Measurements from ENCODE around the gene PMEPA1. TPM values are rescaled to one million over a fixed set of nuclear protein-coding genes. Genes with fewer than 3 reads are reported as not detected.

The PMEPA1 gene
- total RNA-seq, 4 donors from 2014 or later = 7.5 to 31.3 (median 13.9) TPM

DNA sequence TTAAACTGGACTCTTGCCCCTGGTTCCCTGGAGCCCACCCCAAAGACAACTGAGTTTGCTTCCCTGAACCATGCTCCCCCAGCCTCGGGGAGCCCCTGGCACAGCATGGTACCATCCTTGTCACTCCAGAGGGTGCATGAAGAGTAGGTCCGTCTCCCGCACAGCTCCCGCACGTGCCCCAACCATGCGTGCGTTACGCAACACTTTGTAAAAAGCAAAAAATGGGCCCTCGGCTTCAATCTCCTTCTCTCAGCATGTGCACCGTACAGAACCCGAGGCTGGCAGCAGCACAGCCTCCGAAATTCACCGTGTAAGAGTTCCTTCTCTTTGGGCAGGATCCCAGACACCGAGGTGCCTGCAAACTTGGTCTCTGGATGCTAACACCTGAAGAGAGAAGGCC is 5.6 kb downstream of the PMEPA1 start:
- TF ChIP-seq, protein P1, sequence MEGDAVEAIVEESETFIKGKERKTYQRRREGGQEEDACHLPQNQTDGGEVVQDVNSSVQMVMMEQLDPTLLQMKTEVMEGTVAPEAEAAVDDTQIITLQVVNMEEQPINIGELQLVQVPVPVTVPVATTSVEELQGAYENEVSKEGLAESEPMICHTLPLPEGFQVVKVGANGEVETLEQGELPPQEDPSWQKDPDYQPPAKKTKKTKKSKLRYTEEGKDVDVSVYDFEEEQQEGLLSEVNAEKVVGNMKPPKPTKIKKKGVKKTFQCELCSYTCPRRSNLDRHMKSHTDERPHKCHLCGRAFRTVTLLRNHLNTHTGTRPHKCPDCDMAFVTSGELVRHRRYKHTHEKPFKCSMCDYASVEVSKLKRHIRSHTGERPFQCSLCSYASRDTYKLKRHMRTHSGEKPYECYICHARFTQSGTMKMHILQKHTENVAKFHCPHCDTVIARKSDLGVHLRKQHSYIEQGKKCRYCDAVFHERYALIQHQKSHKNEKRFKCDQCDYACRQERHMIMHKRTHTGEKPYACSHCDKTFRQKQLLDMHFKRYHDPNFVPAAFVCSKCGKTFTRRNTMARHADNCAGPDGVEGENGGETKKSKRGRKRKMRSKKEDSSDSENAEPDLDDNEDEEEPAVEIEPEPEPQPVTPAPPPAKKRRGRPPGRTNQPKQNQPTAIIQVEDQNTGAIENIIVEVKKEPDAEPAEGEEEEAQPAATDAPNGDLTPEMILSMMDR (IDR thresholded peaks at IDR 0.05; ENCODE audit: low read depth) = no peak

DNA sequence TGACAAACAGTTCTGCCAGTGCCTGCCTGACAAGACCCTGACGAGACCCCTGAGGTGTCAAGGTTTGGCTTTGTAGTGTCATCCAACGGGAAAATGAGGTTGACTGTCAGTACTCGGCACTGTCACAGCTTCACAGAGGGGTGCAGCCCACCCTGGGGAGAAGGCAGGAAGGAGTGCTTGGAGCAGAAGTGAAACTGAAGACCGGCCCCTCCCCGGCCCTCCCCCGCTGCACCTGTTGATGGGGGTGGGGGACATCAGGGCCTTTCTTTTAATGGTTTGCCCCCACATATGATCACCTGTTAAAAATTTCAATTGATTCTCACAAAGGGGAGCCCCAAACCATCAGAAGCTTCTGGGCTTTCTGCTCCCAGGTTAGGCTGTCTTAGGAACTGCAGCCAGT is 6.8 kb downstream of the PMEPA1 start:
- TF ChIP-seq, protein P1 (IDR thresholded peaks at IDR 0.05; ENCODE audit: low read depth) = no peak

DNA sequence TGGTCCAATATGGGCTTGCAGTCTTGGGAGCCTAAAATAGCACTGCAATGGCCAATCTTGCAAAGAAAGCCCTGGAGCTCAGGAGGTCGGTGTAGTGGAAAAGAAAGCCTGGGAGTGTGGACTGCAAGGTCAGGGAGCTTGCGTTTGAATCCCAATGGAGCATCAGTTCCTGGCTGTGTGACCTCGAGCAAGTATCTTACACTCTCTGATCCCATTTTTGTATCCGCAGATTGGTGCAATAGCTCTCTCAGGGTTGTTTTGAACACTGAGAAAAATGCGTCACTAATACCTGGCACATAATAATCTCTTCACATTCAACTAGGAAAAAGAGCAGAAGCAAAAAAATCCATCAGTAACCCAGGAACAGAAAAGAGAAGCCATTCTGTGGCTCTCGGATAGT is 7.3 kb downstream of the PMEPA1 start:
- TF ChIP-seq, protein P1 (IDR thresholded peaks at IDR 0.05; ENCODE audit: low read depth) = no peak

DNA sequence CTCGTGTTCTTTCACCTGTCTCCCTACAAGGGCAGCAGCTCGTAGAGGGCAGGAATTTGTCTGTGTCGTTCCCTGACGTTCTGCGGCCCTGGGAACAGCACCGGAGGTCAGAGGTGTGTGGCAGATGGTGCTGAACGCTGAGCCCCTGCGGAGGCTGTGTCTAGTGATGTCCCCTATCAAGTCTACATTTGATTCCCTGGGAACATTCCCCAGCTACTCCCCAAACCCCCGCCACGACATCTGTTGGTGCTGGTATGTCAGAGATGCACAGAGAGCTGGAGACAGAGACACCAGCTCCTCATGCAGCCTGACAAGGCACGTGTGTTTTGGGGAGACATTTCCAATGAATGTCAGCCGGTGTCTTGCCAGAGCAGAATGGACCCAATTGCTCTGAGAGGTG is 7.7 kb downstream of the PMEPA1 start:
- TF ChIP-seq, protein P1 (IDR thresholded peaks at IDR 0.05; ENCODE audit: low read depth) = no peak

DNA sequence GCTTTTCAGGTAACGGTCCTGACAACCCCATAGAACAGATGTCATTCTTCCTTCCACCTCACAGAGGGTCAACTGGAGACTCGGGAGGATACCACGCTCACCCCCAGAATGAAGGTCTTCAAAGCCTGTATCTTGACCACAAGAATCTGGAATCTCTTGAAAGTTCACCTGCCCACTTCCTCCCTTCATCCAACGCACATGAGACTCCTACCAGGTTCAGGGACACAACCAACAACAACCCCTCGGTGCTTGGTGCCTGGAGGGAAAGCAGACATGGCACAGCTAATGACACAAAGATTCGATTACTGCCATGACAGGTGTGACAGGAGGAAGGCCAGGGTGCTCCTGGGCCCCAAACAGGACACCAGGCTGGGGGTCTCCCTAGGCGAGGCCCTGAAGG is 8.2 kb downstream of the PMEPA1 start:
- TF ChIP-seq, protein P1 (IDR thresholded peaks at IDR 0.05; ENCODE audit: low read depth) = no peak

DNA sequence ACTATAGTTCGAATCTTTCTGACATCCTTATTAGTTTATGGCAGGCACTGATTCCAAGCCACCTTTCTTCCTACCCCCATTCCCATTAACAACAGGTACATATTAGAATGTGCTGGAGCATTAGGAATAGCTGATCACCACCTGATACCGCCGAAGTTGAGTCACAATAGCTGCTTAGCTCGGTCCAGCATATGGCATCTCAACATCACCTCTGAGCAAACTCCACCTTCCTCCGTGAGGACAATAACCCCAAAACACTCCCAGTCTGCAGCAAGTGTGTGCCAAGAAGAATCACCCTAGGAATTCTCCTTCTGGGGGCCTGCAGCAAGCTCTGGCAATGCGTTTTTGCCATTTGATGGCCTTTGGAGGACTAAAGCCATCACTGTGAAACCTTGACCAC is 8.7 kb downstream of the PMEPA1 start:
- TF ChIP-seq, protein P1 (IDR thresholded peaks at IDR 0.05; ENCODE audit: low read depth) = no peak

DNA sequence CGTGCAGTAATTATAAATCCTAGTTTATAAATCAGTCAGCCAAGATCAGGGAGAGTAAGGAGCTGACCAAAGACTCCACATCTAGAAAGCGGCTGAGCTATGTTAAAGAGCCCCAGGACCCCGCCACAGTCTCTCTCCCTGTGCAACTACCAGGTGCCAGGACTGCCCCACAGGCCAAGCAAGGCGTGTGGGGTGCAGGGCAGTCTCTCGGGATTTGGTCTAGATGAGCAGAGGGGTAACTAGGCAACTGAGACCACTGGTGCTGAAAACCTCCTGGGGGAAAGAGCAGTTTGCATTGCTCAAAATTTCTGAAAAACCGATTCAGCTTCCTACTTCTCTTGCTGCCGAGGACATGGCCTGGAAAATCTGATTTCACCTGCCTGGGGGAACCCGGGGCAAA is 10.4 kb downstream of the PMEPA1 start:
- TF ChIP-seq, protein P1 (IDR thresholded peaks at IDR 0.05; ENCODE audit: low read depth) = no peak
